Measurements from ENCODE around the gene MGAT3. TPM values are rescaled to one million over a fixed set of nuclear protein-coding genes. Genes with fewer than 3 reads are reported as not detected.

Gene MGAT3
- total and polyA plus RNA-seq, 2 of the 13 experiments (the other 11 are each of a cell fraction or from before 2014, with no cell fraction given) = 0.11 to 0.15 TPM

DNA sequence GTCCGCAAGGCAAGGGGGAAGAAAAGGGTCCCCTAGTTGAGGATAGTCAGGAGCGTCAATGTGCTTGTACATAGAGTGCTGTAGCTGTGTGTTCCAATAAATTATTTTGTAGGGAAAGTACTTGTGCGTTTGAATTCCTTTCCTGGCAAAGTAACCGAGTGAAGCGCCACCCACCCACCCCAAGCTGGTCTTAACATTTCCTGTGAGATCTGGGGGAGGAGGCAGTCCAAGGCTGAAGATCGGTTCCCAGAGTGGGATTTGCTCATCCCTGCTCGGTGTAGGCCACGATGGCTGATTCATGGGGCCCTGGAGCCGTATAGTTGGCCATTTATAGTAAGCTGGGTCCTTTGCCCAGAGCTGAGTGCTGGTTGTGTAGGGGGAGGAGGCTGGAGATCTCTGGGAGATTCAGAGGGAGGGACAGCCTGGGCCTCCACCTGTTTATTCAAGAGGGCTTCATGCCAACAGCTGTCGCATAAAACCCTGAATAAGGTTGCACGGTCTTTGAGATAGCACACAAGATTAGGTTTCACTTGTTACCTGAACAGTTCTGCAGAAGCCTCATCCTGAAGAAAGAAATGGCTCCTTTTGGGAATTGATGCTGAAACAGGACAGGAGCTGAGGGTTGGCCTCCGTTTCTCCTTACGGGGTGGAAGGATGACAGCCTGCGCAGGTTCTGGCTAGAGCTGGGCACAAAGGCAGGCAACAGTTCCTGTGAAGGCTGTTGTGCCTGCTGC lies 65.9 kb downstream of the MGAT3 start (continued):
- TF ChIP-seq, protein P1, sequence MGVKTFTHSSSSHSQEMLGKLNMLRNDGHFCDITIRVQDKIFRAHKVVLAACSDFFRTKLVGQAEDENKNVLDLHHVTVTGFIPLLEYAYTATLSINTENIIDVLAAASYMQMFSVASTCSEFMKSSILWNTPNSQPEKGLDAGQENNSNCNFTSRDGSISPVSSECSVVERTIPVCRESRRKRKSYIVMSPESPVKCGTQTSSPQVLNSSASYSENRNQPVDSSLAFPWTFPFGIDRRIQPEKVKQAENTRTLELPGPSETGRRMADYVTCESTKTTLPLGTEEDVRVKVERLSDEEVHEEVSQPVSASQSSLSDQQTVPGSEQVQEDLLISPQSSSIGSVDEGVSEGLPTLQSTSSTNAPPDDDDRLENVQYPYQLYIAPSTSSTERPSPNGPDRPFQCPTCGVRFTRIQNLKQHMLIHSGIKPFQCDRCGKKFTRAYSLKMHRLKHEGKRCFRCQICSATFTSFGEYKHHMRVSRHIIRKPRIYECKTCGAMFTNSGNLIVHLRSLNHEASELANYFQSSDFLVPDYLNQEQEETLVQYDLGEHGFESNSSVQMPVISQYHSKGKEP (CRISPR knock-in tag; IDR thresholded peaks at IDR 0.05) = no peak
- TF ChIP-seq SIX1 (CRISPR knock-in tag; IDR thresholded peaks at IDR 0.05; ENCODE audit: borderline replicate concordance) (no peak), MTF2 (CRISPR knock-in tag; IDR thresholded peaks at IDR 0.05; ENCODE audit: borderline replicate concordance) (no peak), POLR2A (IDR thresholded peaks at IDR 0.05; ENCODE audit: insufficient read depth in 1 of 2, low read depth in 2 of 2, low read length in 2 of 2) (no peak; a peak in 2 of 4 replicates), ZFX (CRISPR knock-in tag; IDR thresholded peaks at IDR 0.05; ENCODE audit: low read depth) (no peak; the same call in 1 of the 2 replicates), ZNF33B (CRISPR knock-in tag; IDR thresholded peaks at IDR 0.05) (no peak), CREB1 (IDR thresholded peaks at IDR 0.05) (no peak), CREB1 (CRISPR knock-in tag; IDR thresholded peaks at IDR 0.05) (no peak), SRF (IDR thresholded peaks at IDR 0.05; ENCODE audit: low read depth, low read length) (no peak), MBD4 (IDR thresholded peaks at IDR 0.05; ENCODE audit: borderline replicate concordance, low read length) (peak; percentile 78; the same call in 1 of the 2 replicates), ZNF570 (CRISPR knock-in tag; IDR thresholded peaks at IDR 0.05; ENCODE audit: borderline replicate concordance) (no peak), NR1H2 (CRISPR knock-in tag; IDR thresholded peaks at IDR 0.05; ENCODE audit: borderline replicate concordance, low read depth) (no peak), PAWR (CRISPR knock-in tag; IDR thresholded peaks at IDR 0.05; ENCODE audit: borderline replicate concordance) (no peak), HES4 (CRISPR knock-in tag; IDR thresholded peaks at IDR 0.05; ENCODE audit: borderline replicate concordance) (no peak), SP2 (CRISPR knock-in tag; IDR thresholded peaks at IDR 0.05) (no peak), ZBTB42 (CRISPR knock-in tag; IDR thresholded peaks at IDR 0.05) (no peak), SNAI1 (CRISPR knock-in tag; IDR thresholded peaks at IDR 0.05; ENCODE audit: borderline replicate concordance) (no peak), ZSCAN22 (CRISPR knock-in tag; IDR thresholded peaks at IDR 0.05) (0 out of 2 replicates have a peak, but pooled peaks have one; percentile 42), ZNF235 (CRISPR knock-in tag; IDR thresholded peaks at IDR 0.05; ENCODE audit: borderline replicate concordance) (no peak), ZNF850 (CRISPR knock-in tag; conservative IDR thresholded peaks at IDR 0.05) (no peak), KDM4B (CRISPR knock-in tag; IDR thresholded peaks at IDR 0.05) (0 out of 2 replicates have a peak, but pooled peaks have one; percentile 18)
- TF ChIP-seq, protein P2, sequence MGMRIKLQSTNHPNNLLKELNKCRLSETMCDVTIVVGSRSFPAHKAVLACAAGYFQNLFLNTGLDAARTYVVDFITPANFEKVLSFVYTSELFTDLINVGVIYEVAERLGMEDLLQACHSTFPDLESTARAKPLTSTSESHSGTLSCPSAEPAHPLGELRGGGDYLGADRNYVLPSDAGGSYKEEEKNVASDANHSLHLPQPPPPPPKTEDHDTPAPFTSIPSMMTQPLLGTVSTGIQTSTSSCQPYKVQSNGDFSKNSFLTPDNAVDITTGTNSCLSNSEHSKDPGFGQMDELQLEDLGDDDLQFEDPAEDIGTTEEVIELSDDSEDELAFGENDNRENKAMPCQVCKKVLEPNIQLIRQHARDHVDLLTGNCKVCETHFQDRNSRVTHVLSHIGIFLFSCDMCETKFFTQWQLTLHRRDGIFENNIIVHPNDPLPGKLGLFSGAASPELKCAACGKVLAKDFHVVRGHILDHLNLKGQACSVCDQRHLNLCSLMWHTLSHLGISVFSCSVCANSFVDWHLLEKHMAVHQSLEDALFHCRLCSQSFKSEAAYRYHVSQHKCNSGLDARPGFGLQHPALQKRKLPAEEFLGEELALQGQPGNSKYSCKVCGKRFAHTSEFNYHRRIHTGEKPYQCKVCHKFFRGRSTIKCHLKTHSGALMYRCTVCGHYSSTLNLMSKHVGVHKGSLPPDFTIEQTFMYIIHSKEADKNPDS (CRISPR knock-in tag; IDR thresholded peaks at IDR 0.05) = no peak
- TF ChIP-seq, protein P3, sequence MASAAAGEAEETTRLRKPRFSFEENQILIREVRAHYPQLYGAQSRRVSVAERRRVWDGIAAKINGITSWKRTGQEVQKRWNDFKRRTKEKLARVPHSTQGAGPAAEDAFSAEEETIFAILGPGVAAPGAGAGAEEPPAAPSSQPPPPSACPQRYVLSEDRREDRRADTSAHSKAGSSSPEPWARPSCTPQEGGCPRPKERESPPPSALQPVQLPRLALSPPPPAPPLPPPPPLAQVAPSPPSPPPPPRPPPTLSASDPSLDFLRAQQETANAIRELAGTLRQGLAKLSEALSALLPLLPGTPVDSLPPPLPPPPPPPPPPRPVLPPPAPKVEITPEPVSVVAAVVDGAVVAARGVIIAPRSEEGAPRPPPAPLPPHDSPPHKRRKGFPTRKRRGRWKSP (CRISPR knock-in tag; IDR thresholded peaks at IDR 0.05) = 0 out of 2 replicates have a peak, but pooled peaks have one; percentile 20
- TF ChIP-seq, protein P4, sequence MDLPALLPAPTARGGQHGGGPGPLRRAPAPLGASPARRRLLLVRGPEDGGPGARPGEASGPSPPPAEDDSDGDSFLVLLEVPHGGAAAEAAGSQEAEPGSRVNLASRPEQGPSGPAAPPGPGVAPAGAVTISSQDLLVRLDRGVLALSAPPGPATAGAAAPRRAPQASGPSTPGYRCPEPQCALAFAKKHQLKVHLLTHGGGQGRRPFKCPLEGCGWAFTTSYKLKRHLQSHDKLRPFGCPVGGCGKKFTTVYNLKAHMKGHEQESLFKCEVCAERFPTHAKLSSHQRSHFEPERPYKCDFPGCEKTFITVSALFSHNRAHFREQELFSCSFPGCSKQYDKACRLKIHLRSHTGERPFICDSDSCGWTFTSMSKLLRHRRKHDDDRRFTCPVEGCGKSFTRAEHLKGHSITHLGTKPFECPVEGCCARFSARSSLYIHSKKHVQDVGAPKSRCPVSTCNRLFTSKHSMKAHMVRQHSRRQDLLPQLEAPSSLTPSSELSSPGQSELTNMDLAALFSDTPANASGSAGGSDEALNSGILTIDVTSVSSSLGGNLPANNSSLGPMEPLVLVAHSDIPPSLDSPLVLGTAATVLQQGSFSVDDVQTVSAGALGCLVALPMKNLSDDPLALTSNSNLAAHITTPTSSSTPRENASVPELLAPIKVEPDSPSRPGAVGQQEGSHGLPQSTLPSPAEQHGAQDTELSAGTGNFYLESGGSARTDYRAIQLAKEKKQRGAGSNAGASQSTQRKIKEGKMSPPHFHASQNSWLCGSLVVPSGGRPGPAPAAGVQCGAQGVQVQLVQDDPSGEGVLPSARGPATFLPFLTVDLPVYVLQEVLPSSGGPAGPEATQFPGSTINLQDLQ (CRISPR knock-in tag; IDR thresholded peaks at IDR 0.05) = no peak
